Neural cell (in vitro differentiated cells): ENCODE results near the gene SLC25A45.

ENCODE experiments used
- EP300 ChIP-seq: fragments of 450-650 bp; conservative IDR thresholded peaks from 2 replicates; pipeline ENCODE4 v1.6.1; 2014; ENCODE audit warnings: antibody characterized with exemption, mild to moderate bottlenecking, moderate library complexity; ENCODE audit not compliant: poor library complexity, severe bottlenecking
- EZH2 ChIP-seq: fragments of 200-600, 300-800 bp; shearing (Covaris generic), sonication (generic); IDR thresholded peaks from 2 replicates; pipeline ENCODE4 v1.6.1; 2014; ENCODE audit warnings: antibody characterized with exemption, low read length, borderline replicate concordance, mild to moderate bottlenecking; ENCODE audit not compliant: insufficient read depth, poor library complexity, severe bottlenecking
- POLR2AphosphoS5 ChIP-seq: IDR thresholded peaks from 2 replicates; pipeline ENCODE4 v1.6.1; 2012
- RAD21 ChIP-seq: fragments of 450-650 bp; conservative IDR thresholded peaks from 2 replicates; pipeline ENCODE4 v1.6.1; 2014; ENCODE audit warnings: antibody characterized with exemption, mild to moderate bottlenecking, moderate library complexity
- TAF1 ChIP-seq: IDR thresholded peaks from 2 replicates; pipeline ENCODE4 v1.6.1; 2012; ENCODE audit warnings: low read depth

DNA sequence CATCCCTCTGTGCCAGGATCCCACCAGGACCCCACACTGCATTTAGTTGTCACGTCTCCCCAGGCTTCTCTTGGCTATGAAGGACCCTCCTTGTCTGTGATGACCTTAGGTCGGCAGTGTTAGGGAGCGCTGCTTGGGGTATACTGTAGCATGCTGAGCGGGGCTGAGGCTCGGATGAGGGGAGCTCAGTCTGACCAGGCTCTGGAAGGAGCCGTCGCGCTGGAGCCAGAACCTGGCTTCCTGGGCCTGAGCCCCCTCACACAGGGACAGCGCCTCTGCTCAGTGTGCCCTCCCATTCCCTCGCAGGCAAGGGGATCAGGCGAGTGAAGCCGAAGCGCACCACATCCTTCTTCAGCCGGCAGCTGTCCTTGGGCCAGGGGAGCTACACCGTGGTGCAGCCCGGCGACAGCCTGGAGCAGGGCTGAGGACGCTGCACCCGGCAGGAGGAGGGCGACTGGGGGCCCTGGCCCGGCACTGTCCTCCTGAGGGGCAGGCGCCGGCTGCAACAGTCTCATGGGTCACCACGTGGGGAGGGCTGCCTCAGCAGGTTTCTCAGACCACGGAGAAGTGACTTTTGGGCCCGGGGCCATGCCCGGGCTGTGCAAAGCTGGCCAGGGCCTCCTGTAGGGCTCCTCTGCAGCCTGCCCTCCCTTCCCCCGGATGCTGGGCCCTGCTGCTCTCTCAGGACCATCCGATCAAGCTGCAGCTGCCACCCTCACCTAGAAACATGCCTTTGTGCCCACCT, 28.7 kb upstream of the SLC25A45 start:
- TF ChIP-seq POLR2AphosphoS5 (no peak), EP300 (no peak), EZH2 (no peak), TAF1 (no peak), RAD21 (no peak)
